Measurements from ENCODE around the gene OR2C1. TPM values are rescaled to one million over a fixed set of nuclear protein-coding genes. Genes with fewer than 3 reads are reported as not detected.

The OR2C1 gene
- total RNA-seq, 1 experiment from 2014 or later: not detected

DNA sequence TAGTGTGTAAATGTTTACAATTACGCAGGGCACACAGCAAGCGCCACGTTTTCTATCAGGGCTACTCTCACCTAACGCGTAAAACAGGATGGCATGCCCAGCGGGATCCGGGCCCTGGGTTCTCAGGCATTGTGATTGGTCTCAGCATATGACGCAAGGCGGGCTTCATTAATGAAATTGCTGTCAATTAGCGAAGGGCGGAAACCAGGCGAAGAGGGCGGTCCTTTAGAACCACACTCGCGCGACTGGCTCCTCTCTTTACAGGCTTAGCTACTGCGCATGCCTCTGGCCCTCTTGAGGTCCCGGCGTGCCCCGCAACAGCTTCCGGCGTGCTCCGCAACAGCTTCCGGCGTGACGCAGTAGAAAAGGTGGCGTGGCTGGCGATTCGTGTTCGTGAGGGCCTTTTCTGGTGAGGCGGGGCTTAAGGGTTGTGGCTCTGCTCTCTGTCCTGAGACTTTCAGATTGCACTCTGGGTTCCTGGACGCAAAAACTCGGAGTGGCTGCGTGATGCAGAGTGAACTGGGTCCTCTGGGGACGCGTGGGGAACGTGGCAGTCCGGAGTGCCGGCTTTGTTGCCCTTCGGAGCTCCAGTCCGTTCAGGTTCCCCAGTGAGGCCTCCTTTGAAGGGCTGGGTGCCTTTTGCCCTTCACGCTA, 9.2 kb downstream of the OR2C1 start:
- ChIA-PET POLR2A (no interaction called here), CTCF (no interaction called here)
- DNase-seq (ENCODE audit: low spot score): peak; percentile 29
- no peak for TF ChIP-seq ZNF219 (CRISPR knock-in tag; IDR thresholded peaks at IDR 0.05; ENCODE audit: borderline replicate concordance)
- peak; percentile 82 for TF ChIP-seq GABPB1 (CRISPR knock-in tag; IDR thresholded peaks at IDR 0.05)
- H3K4me3 Mint-ChIP-seq: no peak overlapping the region; the same call in 1 of the 2 replicates
- H3K9me3 Mint-ChIP-seq: peaks cover 33% of the 10 kb centered on the region
- no peaks in the 10 kb centered on the region for H3K4me1 Mint-ChIP-seq
- ATAC-seq: peak; percentile 58
- H3K27me3 Mint-ChIP-seq (ENCODE audit: low read depth): peaks cover 26% of the 10 kb centered on the region
- no peaks in the 10 kb centered on the region; the same call in 1 of the 2 replicates for H3K36me3 Mint-ChIP-seq
- no peak overlapping the region for H3K27ac Mint-ChIP-seq

DNA sequence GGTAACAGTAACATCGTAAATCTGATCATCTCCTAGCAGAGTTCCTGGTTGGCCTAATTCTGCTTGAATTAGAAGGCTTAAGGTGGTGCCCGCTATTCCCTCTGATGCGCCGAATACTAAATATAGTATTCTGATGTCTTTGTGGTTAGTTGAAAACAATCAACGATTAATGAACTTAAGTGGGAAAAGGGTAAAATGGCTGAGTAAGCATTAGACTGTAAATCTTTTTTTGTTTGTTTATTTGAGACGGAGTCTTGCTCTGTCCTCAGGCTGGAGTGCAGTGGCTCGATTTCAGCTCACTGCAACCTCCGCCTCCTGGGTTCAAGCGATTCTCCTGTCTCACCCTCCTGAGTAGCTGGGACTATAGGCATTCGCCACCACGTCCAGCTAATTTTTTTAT, 13.4 kb downstream of the OR2C1 start:
- DNase-seq (ENCODE audit: low spot score) (no peak), ATAC-seq (no peak)
- Mint-ChIP-seq H3K36me3 (no peaks in the 10 kb centered on the region; the same call in 1 of the 2 replicates), H3K4me3 (no peak overlapping the region), H3K27me3 (ENCODE audit: low read depth) (peaks cover 19% of the 10 kb centered on the region), H3K9me3 (peaks cover 25% of the 10 kb centered on the region), H3K4me1 (no peaks in the 10 kb centered on the region), H3K27ac (no peak overlapping the region)
- ChIA-PET POLR2A (no interaction called here), CTCF (no interaction called here)
- TF ChIP-seq ZNF317 (CRISPR knock-in tag; IDR thresholded peaks at IDR 0.05; ENCODE audit: borderline replicate concordance, low read depth) (no peak), ZNF532 (CRISPR knock-in tag; IDR thresholded peaks at IDR 0.05; ENCODE audit: borderline replicate concordance) (no peak), ZNF416 (CRISPR knock-in tag; IDR thresholded peaks at IDR 0.05) (no peak), GTF2I (CRISPR knock-in tag; conservative IDR thresholded peaks at IDR 0.05) (no peak), IRF2 (CRISPR knock-in tag; IDR thresholded peaks at IDR 0.05; ENCODE audit: borderline replicate concordance, low read depth) (no peak), ZMAT4 (CRISPR knock-in tag; IDR thresholded peaks at IDR 0.05) (no peak), ATF3 (CRISPR knock-in tag; conservative IDR thresholded peaks at IDR 0.05) (no peak), RORB (CRISPR knock-in tag; IDR thresholded peaks at IDR 0.05) (no peak), GABPB1 (CRISPR knock-in tag; IDR thresholded peaks at IDR 0.05) (no peak)
- TF ChIP-seq, protein P1, sequence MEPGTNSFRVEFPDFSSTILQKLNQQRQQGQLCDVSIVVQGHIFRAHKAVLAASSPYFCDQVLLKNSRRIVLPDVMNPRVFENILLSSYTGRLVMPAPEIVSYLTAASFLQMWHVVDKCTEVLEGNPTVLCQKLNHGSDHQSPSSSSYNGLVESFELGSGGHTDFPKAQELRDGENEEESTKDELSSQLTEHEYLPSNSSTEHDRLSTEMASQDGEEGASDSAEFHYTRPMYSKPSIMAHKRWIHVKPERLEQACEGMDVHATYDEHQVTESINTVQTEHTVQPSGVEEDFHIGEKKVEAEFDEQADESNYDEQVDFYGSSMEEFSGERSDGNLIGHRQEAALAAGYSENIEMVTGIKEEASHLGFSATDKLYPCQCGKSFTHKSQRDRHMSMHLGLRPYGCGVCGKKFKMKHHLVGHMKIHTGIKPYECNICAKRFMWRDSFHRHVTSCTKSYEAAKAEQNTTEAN (CRISPR knock-in tag; IDR thresholded peaks at IDR 0.05): no peak
- TF ChIP-seq, protein P2, sequence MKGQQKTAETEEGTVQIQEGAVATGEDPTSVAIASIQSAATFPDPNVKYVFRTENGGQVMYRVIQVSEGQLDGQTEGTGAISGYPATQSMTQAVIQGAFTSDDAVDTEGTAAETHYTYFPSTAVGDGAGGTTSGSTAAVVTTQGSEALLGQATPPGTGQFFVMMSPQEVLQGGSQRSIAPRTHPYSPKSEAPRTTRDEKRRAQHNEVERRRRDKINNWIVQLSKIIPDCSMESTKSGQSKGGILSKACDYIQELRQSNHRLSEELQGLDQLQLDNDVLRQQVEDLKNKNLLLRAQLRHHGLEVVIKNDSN (CRISPR knock-in tag; IDR thresholded peaks at IDR 0.05): no peak
- TF ChIP-seq, protein P3, sequence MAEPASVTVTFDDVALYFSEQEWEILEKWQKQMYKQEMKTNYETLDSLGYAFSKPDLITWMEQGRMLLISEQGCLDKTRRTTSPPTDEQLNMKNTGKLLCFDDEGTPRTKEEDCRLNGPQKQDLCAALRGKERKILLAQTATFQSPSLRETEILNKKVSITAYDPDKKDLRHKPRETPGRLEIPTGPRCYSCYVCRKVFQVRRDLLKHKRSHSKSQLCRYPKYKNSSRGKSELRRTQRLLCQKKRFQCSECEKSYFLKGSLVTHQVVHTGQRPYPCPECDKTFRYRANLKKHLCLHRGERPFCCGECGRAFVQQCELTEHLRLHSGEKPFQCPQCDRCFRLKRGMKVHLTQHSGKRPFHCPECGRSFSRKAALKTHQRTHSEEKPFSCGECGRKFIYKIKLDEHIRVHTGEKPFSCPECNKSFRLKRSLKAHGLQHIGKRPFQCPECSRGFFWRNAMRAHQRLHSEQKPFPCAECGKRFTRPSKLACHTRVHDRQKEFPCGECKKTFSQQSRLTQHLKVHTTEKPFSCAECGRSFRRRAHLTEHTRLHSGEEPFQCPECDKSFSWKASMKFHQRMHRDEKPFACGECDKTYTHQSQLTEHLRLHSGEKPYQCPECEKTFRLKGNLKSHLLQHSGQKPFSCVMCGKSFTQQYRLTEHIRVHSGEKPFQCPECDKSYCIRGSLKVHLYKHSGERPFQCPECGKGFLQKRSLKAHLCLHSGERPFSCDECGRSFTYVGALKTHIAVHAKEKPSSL (CRISPR knock-in tag; conservative IDR thresholded peaks at IDR 0.05): no peak
- TF ChIP-seq, protein P4, sequence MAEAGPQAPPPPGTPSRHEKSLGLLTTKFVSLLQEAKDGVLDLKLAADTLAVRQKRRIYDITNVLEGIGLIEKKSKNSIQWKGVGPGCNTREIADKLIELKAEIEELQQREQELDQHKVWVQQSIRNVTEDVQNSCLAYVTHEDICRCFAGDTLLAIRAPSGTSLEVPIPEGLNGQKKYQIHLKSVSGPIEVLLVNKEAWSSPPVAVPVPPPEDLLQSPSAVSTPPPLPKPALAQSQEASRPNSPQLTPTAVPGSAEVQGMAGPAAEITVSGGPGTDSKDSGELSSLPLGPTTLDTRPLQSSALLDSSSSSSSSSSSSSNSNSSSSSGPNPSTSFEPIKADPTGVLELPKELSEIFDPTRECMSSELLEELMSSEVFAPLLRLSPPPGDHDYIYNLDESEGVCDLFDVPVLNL (CRISPR knock-in tag; IDR thresholded peaks at IDR 0.05; ENCODE audit: borderline replicate concordance, low read depth): no peak
- TF ChIP-seq, protein P5, sequence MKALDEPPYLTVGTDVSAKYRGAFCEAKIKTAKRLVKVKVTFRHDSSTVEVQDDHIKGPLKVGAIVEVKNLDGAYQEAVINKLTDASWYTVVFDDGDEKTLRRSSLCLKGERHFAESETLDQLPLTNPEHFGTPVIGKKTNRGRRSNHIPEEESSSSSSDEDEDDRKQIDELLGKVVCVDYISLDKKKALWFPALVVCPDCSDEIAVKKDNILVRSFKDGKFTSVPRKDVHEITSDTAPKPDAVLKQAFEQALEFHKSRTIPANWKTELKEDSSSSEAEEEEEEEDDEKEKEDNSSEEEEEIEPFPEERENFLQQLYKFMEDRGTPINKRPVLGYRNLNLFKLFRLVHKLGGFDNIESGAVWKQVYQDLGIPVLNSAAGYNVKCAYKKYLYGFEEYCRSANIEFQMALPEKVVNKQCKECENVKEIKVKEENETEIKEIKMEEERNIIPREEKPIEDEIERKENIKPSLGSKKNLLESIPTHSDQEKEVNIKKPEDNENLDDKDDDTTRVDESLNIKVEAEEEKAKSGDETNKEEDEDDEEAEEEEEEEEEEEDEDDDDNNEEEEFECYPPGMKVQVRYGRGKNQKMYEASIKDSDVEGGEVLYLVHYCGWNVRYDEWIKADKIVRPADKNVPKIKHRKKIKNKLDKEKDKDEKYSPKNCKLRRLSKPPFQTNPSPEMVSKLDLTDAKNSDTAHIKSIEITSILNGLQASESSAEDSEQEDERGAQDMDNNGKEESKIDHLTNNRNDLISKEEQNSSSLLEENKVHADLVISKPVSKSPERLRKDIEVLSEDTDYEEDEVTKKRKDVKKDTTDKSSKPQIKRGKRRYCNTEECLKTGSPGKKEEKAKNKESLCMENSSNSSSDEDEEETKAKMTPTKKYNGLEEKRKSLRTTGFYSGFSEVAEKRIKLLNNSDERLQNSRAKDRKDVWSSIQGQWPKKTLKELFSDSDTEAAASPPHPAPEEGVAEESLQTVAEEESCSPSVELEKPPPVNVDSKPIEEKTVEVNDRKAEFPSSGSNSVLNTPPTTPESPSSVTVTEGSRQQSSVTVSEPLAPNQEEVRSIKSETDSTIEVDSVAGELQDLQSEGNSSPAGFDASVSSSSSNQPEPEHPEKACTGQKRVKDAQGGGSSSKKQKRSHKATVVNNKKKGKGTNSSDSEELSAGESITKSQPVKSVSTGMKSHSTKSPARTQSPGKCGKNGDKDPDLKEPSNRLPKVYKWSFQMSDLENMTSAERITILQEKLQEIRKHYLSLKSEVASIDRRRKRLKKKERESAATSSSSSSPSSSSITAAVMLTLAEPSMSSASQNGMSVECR (CRISPR knock-in tag; IDR thresholded peaks at IDR 0.05; ENCODE audit: borderline replicate concordance): no peak
- TF ChIP-seq, protein P6, sequence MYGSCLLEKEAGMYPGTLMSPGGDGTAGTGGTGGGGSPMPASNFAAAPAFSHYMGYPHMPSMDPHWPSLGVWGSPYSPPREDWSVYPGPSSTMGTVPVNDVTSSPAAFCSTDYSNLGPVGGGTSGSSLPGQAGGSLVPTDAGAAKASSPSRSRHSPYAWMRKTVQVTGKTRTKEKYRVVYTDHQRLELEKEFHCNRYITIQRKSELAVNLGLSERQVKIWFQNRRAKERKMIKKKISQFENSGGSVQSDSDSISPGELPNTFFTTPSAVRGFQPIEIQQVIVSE (CRISPR knock-in tag; IDR thresholded peaks at IDR 0.05; ENCODE audit: borderline replicate concordance): no peak

All from WTC11 (cell line).